ENCODE measurements around the gene HK1. TPM values are rescaled to one million over a fixed set of nuclear protein-coding genes. Genes with fewer than 3 reads are reported as not detected.
"Not testable (repeated sequence)": the region's sequence is repeated elsewhere in the genome, so short reads cannot be mapped to it uniquely, and the experiment has no call there.

HK1 gene
- polyA plus RNA-seq (ENCODE audit: insufficient read length), result 28.6 TPM

GRCh38 chr10:69278446-69278963 lies at the start of gene HK1:
Gene HK1 (plus strand): TSS chr10:69278496.
- DNase-seq (ENCODE audit: low read depth), result no peak

- no peak for DNase-seq (ENCODE audit: low read depth)
Observed at GRCh38 chr10:69229616-69229916, 48.7 kb upstream of the HK1 start.

- DNase-seq (ENCODE audit: low read depth), result no peak
Observed at GRCh38 chr10:69230128-69230527, 48.2 kb upstream of the HK1 start.

- no peak for DNase-seq (ENCODE audit: low read depth)
Observed at GRCh38 chr10:69232252-69232651, 46.0 kb upstream of the HK1 start.

GRCh38 chr10:69232736-69233480 lies 45.4 kb upstream of the HK1 start:
- no peak for DNase-seq (ENCODE audit: low read depth)

- DNase-seq (ENCODE audit: low read depth), result no peak
Observed at GRCh38 chr10:69234447-69234846, 43.8 kb upstream of the HK1 start.

- DNase-seq (ENCODE audit: low read depth), result peak; percentile 60
Observed at GRCh38 chr10:69237528-69238159, 40.7 kb upstream of the HK1 start.

GRCh38 chr10:69239136-69239535 lies 39.2 kb upstream of the HK1 start:
- no peak for DNase-seq (ENCODE audit: low read depth)

- DNase-seq (ENCODE audit: low read depth), result no peak
Observed at GRCh38 chr10:69239816-69240434, 38.4 kb upstream of the HK1 start.

GRCh38 chr10:69240455-69240854 lies 37.8 kb upstream of the HK1 start:
- no peak for DNase-seq (ENCODE audit: low read depth)

- no peak for DNase-seq (ENCODE audit: low read depth)
Observed at GRCh38 chr10:69241575-69241974, 36.7 kb upstream of the HK1 start.

- no peak for DNase-seq (ENCODE audit: low read depth)
Observed at GRCh38 chr10:69242040-69242851, 36.0 kb upstream of the HK1 start.

- DNase-seq (ENCODE audit: low read depth), result no peak
Observed at GRCh38 chr10:69242852-69243212, 35.5 kb upstream of the HK1 start.

GRCh38 chr10:69243817-69244216 lies 34.5 kb upstream of the HK1 start:
- DNase-seq (ENCODE audit: low read depth), result no peak

GRCh38 chr10:69246036-69246435 lies 32.3 kb upstream of the HK1 start:
- no peak for DNase-seq (ENCODE audit: low read depth)

- no peak for DNase-seq (ENCODE audit: low read depth)
Observed at GRCh38 chr10:69246581-69247312, 31.5 kb upstream of the HK1 start.

GRCh38 chr10:69247313-69247710 lies 31.0 kb upstream of the HK1 start:
- DNase-seq (ENCODE audit: low read depth), result no peak

GRCh38 chr10:69248117-69248730 lies 30.1 kb upstream of the HK1 start:
- no peak for DNase-seq (ENCODE audit: low read depth)

- no peak for DNase-seq (ENCODE audit: low read depth)
Observed at GRCh38 chr10:69250041-69250440, 28.3 kb upstream of the HK1 start.

- DNase-seq (ENCODE audit: low read depth), result not testable (repeated sequence)
Observed at GRCh38 chr10:69251417-69251816, 26.9 kb upstream of the HK1 start.

GRCh38 chr10:69253171-69253570 lies 25.1 kb upstream of the HK1 start:
- no peak for DNase-seq (ENCODE audit: low read depth)
